Jurkat, Clone E6-1 (cell line): ENCODE data around the gene LONP1.

Source experiments
- DNase-seq: peaks from one replicate; pipeline ENCODE4 v3.0.0-alpha.2; 2011; ENCODE audit warnings: low read depth, low spot score
- H3K4me3 ChIP-seq: 2 replicates; pipeline ENCODE4 v1.5.1; 2011; ENCODE audit warnings: mild to moderate bottlenecking, low read length, control low read depth, moderate library complexity

The LONP1 gene

DNA sequence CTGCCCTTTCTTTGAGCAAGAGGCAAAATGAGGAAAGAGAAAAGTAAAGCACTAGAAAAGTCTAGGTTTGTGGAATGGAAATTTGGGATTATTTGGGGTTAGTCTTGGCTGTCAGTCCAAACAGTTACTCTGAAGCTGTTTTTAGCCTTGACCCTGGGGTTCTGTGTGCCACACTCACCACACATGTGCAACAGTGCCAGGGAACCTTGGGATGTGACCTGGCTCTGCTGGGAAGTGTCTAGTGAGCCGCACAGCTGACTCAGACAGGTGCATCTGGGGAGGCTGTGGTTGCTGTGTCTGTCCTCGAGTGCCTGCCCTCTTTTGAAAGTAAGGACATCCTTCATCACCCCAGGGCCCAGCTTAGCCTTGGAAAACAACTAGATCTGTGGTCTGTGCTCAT, 55.4 kb downstream of the LONP1 start:
- DNase-seq, result no peak

DNA sequence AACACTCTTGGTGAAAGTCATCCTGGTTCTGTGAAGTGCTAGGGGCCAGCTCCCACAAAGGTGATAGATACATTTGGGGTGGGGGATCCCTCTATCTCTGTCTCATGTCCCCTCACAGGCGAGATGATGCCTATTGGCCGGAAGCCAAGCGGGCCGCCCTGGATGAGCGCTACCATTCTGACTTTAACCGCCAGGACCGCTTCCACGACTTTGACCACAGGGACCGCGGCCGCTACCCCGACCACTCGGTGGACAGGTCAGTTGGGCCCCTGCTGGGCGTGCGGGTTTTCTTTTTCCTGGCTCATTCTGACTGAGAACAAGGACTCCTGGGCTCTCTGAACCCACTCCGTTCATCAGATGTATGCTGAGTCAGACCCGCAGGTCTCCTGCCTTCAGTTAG, 56.0 kb downstream of the LONP1 start:
- H3K4me3 ChIP-seq, result no peak overlapping the region
- no peak for DNase-seq

More for the DNA sequence above, 55.4 kb downstream of the LONP1 start:
- no peak overlapping the region for H3K4me3 ChIP-seq

DNA sequence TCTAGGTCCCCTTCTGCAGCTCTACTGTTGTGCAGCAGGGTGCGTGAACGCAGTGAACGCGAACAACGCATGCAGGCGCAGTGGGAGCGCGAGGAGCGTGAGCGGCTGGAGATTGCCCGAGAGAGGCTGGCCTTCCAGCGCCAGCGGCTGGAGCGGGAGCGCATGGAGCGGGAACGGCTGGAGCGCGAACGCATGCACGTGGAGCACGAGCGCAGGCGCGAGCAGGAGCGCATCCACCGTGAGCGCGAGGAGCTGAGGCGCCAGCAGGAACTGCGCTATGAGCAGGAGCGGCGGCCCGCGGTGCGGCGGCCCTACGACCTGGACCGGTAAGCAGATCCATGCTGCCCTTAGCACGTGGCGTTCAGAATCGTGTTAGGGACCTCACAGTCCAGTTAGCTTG, 58.5 kb downstream of the LONP1 start:
- no peak for DNase-seq
- H3K4me3 ChIP-seq, result no peak overlapping the region

DNA sequence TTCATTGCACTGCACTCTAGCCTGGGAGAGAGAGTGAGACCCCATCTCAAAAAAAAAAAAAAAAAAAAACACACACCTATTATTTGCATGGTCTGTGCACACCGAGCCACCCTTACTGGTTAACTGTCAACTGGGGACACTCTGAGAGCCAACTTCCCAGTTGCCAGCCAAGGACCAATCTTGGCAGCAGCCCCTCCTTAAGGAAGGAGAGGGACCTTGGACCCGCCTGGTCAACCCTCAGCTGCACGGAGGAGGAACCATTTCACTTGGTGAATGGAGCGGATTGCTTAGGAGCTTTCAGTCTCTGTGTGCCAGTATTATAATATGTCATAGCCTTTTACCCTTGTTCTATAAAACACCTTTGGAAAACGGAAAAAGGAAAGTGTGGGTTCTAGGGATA, 64.5 kb downstream of the LONP1 start:
- no peak for DNase-seq
- no peak overlapping the region for H3K4me3 ChIP-seq

DNA sequence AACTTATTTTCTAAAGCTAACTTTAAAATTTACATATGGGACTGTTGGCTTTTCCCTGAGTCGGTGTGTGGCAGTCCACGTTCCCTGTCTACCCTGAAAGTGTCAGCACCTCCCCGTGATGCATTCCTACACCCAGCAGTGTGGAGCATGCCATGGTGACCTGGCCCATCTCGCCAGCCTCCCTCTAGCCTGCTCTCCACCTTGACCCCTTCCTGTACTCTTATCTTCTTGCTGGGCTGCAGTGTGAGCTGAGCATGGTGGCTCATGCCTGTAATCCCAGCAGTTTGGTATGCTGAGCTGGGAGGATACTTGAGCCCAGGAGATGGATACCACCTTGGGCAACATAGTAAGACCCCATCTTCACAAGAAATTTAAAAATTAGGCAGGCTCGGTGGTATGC, 65.0 kb downstream of the LONP1 start:
- DNase-seq, result no peak
- H3K4me3 ChIP-seq, result no peak overlapping the region

DNA sequence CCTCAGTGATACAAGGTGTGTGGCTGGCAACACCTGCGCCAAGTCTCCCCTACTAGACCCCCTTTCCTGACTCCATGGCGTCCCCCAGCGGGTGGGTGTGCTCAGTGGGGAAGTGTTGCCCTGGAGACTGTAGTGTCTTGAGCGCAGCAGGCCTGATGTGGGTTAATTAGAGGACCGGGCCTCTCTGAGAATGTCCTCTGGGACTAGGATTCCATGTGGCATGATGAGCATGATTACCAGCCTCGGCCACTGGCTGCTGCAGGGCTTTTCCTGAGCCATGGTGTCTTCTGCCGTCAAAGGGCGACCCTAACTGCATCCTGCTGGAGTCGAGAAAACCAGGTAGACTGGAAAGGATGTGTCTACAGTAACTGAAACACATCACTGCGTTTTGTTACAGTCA, 67.7 kb downstream of the LONP1 start:
- H3K4me3 ChIP-seq, result no peak overlapping the region
- DNase-seq, result no peak

DNA sequence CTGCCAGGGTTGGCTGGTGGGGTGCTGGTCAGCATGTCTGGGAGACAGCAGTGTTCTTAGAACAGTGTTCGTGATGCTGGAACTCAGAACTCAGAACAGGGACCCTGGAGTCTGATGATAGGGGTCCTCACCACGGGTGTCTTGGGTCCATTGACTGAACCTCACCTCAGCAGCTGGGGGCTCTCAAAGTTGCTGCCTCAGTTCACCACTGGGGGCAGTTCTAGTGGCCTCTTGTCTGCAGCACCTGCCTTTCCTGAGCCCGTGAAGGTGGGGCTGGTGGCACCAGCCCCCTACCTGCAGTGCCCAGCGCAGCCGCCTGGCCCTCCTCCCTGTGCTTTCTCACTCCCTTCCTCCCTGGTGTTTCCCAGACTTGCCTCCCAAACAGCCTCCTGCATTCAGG, 68.6 kb downstream of the LONP1 start:
- no peak overlapping the region for H3K4me3 ChIP-seq
- no peak for DNase-seq

DNA sequence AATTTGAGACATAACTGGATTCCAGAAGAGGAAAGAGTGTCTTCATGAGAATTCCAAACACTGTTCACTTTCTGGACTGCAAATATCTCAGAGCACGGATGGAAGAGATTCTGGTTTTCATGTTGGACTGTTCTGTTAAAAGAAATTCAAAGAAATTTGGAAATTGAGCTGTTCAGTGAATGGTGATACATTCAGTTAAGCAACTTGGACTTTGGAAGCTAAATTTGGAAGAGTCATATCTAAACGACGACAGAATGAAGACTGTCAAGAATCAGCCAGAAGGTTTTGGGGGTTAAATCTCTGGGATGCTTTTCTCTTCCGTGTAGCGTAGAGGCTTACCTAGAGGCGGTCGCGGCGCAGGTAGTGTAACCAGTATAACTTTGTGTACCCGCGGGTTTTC, 71.5 kb downstream of the LONP1 start:
- no peak overlapping the region for H3K4me3 ChIP-seq
- DNase-seq, result no peak

DNA sequence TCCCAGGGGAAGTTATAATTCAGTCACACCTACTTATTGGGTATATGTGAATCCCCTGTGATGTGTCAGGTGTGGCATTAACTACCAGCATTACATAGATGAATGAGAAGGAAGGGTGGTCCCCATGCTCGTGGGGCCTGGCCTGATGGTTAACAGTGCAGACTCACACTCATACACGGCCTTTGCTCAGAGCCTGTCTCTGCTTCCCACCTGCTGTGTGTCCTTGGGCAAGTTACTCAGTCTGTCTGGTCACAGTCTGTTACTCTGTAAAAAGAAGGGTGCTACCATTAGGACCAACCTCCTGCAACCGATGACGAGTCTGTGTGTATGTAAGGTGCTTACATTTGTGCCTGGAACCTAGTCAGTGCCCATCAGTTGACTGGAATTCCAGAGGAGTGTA, 73.2 kb downstream of the LONP1 start:
- no peak for DNase-seq
- no peak overlapping the region for H3K4me3 ChIP-seq

DNA sequence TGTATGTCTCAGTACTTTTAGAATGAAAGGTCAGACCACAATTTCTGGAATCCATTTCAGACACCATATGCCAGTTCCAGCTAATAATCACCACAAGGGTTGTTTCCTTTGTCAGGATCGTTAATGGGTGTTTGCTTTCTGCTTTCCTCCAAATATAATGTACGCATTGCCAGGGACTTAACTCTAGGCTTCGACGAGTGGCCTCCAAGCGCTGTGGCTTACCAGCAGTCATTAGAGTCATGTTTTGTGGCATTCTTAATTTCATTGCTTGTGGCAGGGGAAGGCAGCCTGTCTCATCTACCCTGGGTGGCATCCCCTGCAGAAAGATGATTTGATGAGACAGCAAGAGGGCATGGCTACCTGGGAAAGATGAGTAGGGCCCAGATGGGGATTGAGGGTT, 74.5 kb downstream of the LONP1 start:
- DNase-seq, result no peak
- no peak overlapping the region for H3K4me3 ChIP-seq

DNA sequence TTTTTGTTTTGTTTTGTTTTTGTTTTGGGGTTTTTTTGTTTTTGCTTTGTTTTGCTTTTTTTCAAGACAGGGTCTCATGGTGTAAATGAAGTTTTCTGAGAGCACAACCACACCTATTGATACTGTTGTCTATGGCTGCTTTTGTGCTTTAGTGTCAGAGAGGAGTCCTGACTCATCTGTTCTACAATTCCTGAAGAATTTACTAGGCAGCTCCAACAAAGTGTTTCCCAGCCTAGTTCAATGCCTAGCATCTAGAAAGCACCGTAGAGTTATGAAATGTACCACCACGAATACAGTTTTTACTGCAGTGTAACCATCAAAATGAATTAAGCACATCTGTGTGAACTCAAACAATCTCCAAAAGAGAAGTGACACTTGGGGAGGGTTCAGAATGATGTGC, 75.9 kb downstream of the LONP1 start:
- no peak for DNase-seq
- no peak overlapping the region for H3K4me3 ChIP-seq

DNA sequence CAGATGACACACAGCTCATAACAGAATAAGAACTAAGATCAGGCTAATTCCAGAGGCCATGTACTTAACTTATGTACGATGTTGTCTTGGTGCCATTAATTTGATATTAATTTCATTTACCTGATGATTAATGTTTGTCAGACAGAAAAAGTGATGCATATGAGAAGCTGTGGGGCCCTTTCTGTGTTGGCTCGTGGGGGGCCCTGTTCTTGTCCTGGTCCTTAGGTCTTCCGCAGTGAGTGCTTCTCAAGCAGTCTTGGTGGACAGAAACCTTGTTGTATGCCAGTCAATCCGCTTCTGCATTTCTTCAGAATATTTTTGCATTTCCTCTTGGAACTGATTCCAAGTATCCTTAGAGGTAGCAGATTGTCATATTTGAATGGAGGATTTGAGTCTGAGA, 76.9 kb downstream of the LONP1 start:
- H3K4me3 ChIP-seq, result no peak overlapping the region
- DNase-seq, result no peak

DNA sequence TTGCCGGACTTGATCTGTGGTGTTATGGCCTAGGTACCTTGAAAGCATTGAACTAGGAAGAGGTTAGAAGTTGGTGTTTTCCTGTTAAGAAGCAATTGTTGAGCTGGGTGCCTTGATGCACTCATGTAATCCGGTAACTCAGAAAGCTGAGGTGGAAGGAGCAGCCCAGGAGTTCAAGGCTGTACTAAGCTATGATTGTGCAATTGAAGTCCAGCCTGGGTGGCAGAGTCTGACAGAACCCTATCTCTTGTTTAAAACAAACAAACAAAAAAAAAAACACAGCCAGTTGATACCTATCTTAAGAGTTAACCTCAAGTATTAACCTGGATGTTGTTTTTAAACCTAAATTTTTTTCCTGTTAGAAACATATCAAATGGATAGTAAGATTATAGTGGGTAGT, 77.7 kb downstream of the LONP1 start:
- no peak overlapping the region for H3K4me3 ChIP-seq
- no peak for DNase-seq
